ENCODE data around the gene PRR16.

PRR16 gene

GRCh38 chr5:120510994-120511686 is 47.0 kb downstream of the PRR16 start:
- no peak overlapping the region for H3K4me2 ChIP-seq (ENCODE audit: low read depth, low read length, poor library complexity, severe bottlenecking)
- H3K27ac ChIP-seq (ENCODE audit: low read depth, low read length) = no peak overlapping the region
- H4K20me1 ChIP-seq (ENCODE audit: low read depth, low read length) = no peaks in the 10 kb centered on the region
- H3K9me2 ChIP-seq (replicated peaks; ENCODE audit: insufficient read depth, low read length) = no peaks in the 10 kb centered on the region
- H3K36me3 ChIP-seq (ENCODE audit: low read length) = no peaks in the 10 kb centered on the region
- no peak overlapping the region for H3K9ac ChIP-seq (ENCODE audit: low read length)
- H3K9me3 ChIP-seq (ENCODE audit: insufficient read depth, low read length) = no peaks in the 10 kb centered on the region
- no peaks in the 10 kb centered on the region for H3K79me2 ChIP-seq (ENCODE audit: insufficient read depth, low read length)
- TF ChIP-seq CTCF (IDR thresholded peaks at IDR 0.05; ENCODE audit: insufficient read depth, low read length, poor library complexity, severe bottlenecking) (no peak), EZH2phosphoT487 (conservative IDR thresholded peaks at IDR 0.05; ENCODE audit: low read length) (no peak)
- no peak overlapping the region for H2AFZ ChIP-seq (ENCODE audit: low read depth, low read length, severe bottlenecking)
- H3K4me3 ChIP-seq (ENCODE audit: insufficient read depth, low read length, poor library complexity, severe bottlenecking) = no peak overlapping the region
- no peaks in the 10 kb centered on the region for H3K27me3 ChIP-seq (ENCODE audit: low read length)
- no peaks in the 10 kb centered on the region for H3F3A ChIP-seq (ENCODE audit: insufficient read depth)

- no peak overlapping the region for H3K9ac ChIP-seq (ENCODE audit: low read length)
- no peaks in the 10 kb centered on the region for H3F3A ChIP-seq (ENCODE audit: insufficient read depth)
- H3K9me2 ChIP-seq (replicated peaks; ENCODE audit: insufficient read depth, low read length) = no peaks in the 10 kb centered on the region
- no peak overlapping the region for H3K27ac ChIP-seq (ENCODE audit: low read depth, low read length)
- no peak overlapping the region for H3K4me3 ChIP-seq (ENCODE audit: insufficient read depth, low read length, poor library complexity, severe bottlenecking)
- H3K9me3 ChIP-seq (ENCODE audit: insufficient read depth, low read length) = no peaks in the 10 kb centered on the region
- H3K36me3 ChIP-seq (ENCODE audit: low read length) = no peaks in the 10 kb centered on the region
- no peaks in the 10 kb centered on the region for H3K27me3 ChIP-seq (ENCODE audit: low read length)
- H4K20me1 ChIP-seq (ENCODE audit: low read depth, low read length) = no peaks in the 10 kb centered on the region
- TF ChIP-seq EZH2phosphoT487 (conservative IDR thresholded peaks at IDR 0.05; ENCODE audit: low read length) (no peak), CTCF (IDR thresholded peaks at IDR 0.05; ENCODE audit: insufficient read depth, low read length, poor library complexity, severe bottlenecking) (no peak)
- no peak overlapping the region for H3K4me2 ChIP-seq (ENCODE audit: low read depth, low read length, poor library complexity, severe bottlenecking)
- H2AFZ ChIP-seq (ENCODE audit: low read depth, low read length, severe bottlenecking) = no peak overlapping the region
- no peaks in the 10 kb centered on the region for H3K79me2 ChIP-seq (ENCODE audit: insufficient read depth, low read length)
These were observed 48.0 kb downstream of the PRR16 start for GRCh38 chr5:120512068-120512467.

GRCh38 chr5:120512791-120513650 is 48.9 kb downstream of the PRR16 start:
- Histone ChIP-seq H3K27me3 (ENCODE audit: low read length) (no peaks in the 10 kb centered on the region), H3K36me3 (ENCODE audit: low read length) (no peaks in the 10 kb centered on the region), H3K9me3 (ENCODE audit: insufficient read depth, low read length) (no peaks in the 10 kb centered on the region), H3F3A (ENCODE audit: insufficient read depth) (no peaks in the 10 kb centered on the region), H3K4me2 (ENCODE audit: low read depth, low read length, poor library complexity, severe bottlenecking) (no peak overlapping the region), H3K4me3 (ENCODE audit: insufficient read depth, low read length, poor library complexity, severe bottlenecking) (no peak overlapping the region), H3K9me2 (replicated peaks; ENCODE audit: insufficient read depth, low read length) (no peaks in the 10 kb centered on the region), H2AFZ (ENCODE audit: low read depth, low read length, severe bottlenecking) (no peak overlapping the region), H3K27ac (ENCODE audit: low read depth, low read length) (no peak overlapping the region), H3K9ac (ENCODE audit: low read length) (no peak overlapping the region), H4K20me1 (ENCODE audit: low read depth, low read length) (no peaks in the 10 kb centered on the region), H3K79me2 (ENCODE audit: insufficient read depth, low read length) (no peaks in the 10 kb centered on the region)
- TF ChIP-seq CTCF (IDR thresholded peaks at IDR 0.05; ENCODE audit: insufficient read depth, low read length, poor library complexity, severe bottlenecking) = no peak
- no peak for TF ChIP-seq EZH2phosphoT487 (conservative IDR thresholded peaks at IDR 0.05; ENCODE audit: low read length)
